ENCODE results near the gene TSTD1.
"Not testable (repeated sequence)": the region's sequence is repeated elsewhere in the genome, so short reads cannot be mapped to it uniquely, and the experiment has no call there.

TSTD1 gene

DNA sequence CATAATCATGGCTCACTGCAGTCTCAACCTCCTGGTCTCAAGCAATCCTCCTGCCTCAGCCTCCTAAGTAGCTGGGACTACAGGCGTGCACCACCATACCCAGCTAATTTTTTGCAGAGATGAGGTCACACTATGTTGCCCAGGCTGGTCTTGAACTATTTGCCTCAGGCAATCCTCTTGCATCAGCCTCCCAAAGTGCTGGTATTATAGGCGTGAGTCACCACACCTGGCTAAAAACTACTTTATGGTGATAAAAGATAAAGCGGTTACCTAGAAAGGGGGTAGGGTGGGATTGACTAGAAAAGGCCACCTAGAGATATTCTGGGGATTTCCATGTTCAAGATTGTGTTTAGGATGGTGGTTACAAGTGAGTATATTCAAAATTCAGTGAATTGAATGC, 5.0 kb downstream of the TSTD1 start:
- DNase-seq, result no peak

DNA sequence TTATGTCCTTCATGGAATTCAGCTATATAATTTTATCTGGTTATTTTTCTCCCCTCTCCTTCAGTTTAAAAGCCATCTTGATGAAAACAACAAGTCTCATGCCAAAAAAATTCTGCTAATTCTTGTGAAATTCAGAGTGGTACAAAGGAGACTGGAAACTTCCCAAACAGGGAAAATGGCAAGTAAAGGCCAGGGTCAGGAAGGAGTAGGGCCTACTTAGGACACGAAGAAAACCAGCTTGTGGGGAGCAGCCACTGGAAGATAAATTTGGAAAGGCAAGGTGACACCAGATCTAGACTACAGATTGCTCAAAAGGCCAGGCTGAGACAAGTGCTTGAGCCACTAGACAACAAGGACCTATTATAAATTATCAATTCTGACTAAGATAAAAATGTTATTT, 6.4 kb downstream of the TSTD1 start:
- no peak for DNase-seq

DNA sequence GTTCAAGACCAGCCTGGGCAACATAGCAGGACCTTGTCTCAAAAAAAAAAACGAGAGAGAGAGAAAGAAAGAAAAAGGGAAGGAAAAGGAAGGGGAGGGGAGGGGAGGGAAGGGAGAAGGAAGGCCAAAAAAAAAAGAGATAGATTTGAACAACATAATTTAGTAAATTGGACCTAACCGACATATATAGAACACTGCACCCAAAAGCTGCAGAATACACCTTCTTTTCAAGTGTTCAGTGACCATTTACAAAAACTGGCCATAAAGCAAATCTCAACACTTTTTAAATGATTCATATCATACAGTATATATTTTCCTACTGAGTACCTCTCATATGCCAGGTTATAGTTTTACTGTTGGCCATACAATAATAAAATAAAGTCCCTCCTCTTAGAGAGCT, 6.9 kb downstream of the TSTD1 start:
- no peak for DNase-seq

DNA sequence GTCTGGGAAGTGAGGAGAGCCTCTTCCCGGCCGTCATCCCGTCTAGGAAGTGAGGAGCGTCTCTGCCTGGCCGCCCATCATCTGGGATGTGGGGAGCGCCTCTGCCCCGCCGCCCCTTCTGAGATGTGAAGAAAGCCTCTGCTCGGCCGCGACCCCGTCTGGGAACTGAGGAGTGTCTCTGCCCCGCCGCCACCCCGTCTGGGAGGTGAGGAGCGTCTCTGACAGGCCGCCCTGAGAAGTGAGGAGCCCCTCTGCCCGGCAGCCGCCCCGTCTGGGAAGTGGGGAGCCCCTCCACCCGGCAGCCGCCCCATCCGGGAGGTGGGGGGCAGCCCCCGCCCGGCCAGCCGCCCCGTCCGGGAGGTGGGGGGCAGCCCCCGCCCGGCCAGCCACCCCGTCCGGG, 9.3 kb downstream of the TSTD1 start:
- not testable (repeated sequence) for DNase-seq

DNA sequence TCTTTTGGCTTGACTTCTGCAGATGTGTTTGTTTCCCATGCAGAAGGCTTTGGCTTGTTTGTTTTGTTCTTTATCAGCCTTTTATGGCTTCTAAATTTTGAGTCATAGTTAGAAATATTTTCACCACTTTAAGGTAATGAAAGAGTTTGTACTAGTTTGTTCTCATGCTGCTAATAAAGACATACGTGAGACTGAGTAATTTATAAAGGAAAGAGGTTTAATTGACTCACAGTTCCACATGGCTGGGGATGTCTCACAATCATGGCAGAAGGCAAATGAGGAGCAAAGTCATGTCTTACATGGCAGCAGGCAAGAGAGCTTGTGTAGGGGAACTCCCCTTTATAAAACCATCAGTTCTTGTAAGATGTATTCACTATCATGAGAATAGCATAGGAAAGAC, 11.8 kb downstream of the TSTD1 start:
- not testable (repeated sequence) for DNase-seq

DNA sequence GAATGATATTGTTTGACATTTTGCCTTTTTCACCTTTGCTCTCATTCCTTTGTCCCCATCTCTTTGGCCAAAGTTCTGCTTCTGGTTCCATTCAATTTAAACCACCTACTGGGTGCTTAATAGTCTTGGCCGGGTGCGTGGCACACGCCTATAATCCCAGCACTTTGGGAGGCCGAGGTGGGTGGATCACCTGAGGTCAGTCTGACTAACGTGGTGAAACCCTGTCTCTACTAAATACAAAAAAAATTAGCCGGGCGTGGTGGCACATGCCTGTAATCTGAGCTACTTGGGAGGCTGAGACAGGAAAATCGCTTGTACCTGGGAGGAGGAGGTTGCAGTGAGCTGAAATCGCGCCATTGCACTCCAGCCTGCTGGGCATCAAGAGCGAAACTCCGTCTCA, 16.3 kb downstream of the TSTD1 start:
- DNase-seq, result not testable (repeated sequence)

DNA sequence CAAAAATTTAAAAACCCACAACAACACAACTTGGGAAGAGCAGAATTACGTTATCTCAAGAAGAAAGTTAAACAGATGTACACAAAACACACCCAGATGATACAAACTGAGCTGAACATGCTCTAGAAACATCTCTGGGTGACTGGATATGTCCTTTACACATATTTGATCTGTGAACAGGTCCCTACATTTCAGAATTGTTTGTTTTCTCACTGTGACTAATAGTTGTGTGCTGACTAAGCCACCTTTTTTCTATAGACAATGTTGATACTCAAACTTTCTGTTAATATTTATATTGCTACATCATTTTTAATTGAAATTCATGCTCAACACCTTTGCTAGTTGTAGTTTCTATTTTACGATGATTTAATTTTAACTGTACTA, 16.8 kb downstream of the TSTD1 start:
- DNase-seq, result no peak

DNA sequence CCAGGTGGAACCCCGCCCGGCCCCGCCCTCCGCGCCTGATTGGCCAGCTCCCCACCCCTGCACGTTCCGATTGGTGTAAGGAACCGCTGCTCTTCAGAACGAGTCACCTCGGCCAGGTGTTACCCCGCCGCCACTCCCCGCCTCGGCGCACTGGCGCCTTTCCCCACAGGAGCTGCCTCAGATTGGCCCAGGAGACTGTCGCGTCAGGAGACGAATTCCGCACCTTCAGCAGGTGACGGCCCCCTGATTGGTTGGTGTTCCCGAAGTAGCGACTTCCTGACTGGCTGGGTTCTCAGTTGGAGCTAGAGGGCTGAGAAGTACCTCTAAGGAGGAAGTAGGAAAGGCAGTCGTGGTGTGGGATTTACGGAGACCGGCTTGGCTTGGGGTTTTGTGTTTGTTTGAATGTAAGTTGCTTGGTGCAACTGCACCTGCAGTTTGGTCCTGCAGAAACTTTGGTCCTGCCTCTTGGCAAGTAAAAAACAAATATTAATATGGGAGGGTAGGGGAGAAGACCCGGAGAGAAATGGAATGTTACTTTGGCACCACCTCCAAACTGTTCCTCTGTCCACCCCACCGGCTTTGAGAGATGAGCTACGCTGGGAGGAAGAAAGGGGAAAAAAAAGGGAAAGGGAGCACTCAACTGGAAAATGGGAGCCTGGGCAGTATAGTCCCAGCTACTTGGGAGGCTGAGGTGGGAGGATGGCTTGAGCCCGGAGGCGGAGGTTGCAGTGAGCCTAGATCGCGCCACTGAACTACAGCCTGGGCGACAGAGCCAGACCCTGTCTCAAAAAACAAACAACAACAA, 17.4 kb downstream of the TSTD1 start:
- peak; percentile 65 for DNase-seq

DNA sequence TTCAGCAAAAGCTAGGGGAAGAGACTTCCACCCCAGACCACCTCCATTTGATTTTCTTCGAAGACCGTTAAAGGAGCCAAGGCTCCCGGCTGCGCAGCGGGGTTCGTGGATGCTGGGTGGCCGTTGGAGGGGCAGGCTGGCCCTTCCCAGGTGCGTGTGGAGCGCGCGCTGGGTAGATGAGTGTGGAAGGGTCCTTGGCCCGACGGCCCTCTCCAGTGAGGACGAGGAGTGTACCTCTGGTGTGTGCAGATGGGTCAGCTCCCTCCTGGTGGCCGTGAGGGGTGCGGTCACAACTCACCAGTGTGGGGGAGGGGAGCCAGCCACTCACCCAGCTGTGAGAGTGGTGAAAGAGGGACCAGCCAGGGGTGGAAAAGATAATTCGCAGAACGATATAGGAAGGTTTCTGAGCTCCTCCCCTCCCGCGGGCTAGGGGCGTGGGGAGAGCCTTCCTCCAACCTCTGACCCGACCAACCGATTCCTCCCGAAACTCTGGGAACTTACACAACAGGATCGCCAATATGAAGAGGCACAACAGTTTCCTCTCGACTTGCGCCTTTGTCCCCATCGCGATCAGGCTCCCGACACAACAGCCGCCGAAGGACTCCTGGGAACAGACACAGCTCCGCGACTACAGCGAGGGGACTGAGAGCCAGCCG, 18.1 kb downstream of the TSTD1 start, which contains the start of gene F11R:
Gene F11R, minus strand, starts transcription at position 644 of the 656 bp plus-strand sequence. Its CDS starts 79 bp downstream, at position 565.
- DNase-seq, result peak; percentile 58

DNA sequence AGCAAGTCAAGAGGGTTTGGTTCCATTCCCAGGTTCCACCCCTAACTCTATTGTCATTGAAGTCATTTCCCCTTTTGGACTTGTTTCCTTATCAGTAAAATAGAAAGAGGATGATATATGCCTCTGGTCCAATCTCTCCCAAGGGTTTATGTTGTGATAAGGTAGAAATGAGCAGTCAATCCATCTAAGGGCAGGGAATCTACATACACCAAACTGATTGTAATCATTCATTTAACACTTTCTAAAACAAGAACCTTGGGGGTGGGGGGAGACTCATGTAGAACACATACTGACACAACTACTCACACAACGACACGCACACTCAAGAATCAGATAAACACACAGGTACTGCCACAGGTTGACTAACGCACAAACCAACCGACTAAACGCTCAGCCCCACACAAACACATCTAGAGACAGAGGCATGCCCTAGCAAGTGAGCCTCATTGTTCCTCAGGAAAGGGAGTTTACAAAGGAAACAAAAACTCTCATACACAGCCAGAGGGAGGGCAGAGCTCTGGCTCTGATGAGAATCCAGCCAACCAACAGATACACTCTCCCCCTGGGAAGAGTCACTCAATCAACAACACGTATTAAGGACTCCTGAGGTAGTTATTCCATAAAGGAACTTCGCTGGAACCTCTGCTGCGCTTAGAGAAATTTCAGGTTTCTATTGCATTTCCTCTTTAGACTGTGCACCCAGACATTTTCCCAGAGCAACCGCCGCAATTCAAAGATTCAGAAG, 18.8 kb downstream of the TSTD1 start:
- peak; percentile 50 for DNase-seq

DNA sequence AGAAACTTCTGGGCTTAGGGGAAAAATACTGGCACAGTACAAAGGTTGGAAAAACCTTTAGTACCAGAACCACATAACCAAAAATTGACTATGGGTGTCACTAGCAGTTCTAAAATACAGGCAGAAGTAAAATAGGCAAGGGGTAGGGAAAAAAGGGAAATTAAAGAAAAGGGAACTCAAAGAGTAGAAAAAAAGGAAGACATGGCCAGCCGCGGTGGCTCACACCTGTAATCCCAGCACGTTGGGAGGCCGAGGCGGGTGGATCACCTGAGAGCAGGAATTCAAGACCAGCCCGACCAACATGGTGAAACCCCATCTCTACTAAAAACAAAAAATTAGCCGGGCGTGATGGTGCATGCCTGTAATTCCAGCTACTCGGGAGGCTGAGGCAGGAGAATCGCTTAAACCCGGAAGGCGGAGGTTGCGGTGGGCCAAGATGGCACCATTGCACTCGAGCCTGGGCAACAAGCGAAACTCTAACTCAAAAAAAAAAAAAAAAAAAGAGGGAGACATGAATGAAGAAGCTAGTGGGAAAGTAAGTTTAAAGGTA, 19.6 kb downstream of the TSTD1 start:
- not testable (repeated sequence) for DNase-seq

- DNase-seq, result no peak
These were observed 20.2 kb downstream of the TSTD1 start for GRCh38 chr1:161018631-161018930.

- peak; percentile 36 for DNase-seq
These were observed 20.8 kb downstream of the TSTD1 start for GRCh38 chr1:161017756-161018630.

GRCh38 chr1:161017181-161017580, 21.6 kb downstream of the TSTD1 start:
- DNase-seq, result not testable (repeated sequence)

DNA sequence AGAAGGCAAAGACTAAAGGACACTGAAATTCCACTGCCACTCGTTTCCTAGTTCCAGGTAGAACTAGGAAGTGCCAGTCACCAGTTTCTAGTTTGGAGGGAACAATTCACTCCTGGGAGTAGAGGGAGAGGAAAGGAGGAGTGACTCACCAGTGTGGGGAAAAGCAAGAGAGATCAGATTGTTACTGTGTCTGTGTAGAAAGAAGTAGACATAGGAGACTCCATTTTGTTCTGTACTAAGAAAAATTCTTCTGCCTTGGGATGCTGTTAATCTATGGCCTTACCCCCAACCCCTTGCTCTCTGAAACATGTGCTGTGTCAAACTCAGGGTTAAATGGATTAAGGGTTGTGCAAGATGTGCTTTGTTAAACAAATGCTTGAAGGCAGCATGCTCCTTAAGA, 22.1 kb downstream of the TSTD1 start:
- DNase-seq, result not testable (repeated sequence)

DNA sequence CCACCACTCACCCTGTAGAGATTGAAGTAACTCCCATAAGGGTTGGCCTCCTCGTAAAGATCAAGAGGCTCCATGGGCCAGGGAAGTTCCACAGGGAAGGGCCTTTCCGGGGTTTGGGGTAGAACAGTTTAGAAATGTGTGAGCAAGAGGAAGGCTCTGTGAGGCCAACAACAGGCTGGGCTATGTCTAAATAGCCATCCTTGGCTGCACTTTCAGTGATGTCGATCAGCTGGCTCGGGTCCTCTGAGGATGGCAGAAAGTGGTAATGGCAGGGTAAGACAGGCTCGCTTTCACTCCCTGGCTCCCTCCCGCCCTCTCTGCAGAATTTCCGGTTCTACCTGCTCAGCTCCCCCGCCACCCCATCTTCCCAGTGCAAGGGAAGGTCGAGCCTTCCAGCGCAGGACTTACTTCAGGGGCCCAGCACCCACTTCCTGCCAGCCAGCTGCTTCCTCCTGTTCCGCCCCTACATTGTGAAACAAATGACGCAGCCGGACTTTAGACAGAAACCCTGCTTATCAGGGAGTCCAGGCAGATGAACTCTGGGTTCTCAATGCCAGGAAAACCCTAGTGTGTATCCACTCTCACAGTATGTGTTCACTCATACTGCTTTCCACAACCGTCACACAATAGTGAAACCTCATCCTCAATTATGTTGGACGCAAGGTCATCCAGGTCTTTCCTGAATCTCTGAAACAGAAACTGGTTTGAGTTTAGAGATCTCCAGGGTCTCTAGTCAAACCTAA, 25.1 kb downstream of the TSTD1 start:
- peak; percentile 96 for DNase-seq

- DNase-seq, result peak; percentile 84
These were observed 25.7 kb downstream of the TSTD1 start for GRCh38 chr1:161013131-161013487.

DNA sequence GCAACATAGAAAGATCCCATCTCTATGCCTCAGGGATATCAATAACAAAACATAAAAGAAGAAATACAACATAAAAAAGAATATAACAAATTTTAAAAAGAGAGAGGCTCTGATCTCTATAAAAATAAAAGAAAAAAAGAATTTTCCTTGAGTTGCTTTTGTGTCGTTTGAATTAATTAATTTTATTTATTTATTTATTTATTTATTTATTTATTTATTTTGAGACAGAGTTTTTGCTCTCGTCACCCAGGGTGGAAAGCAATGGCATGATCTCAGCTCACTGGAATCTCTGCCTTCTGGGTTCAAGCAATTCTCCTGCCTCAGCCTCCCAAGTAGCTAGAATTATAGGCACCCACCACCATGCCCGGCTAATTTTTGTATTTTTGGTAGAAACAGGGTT, 26.3 kb downstream of the TSTD1 start:
- no peak for DNase-seq

GRCh38 chr1:161009602-161010211, 29.1 kb downstream of the TSTD1 start:
- DNase-seq, result no peak

GRCh38 chr1:161008869-161009510, 29.8 kb downstream of the TSTD1 start:
- DNase-seq, result no peak

DNA sequence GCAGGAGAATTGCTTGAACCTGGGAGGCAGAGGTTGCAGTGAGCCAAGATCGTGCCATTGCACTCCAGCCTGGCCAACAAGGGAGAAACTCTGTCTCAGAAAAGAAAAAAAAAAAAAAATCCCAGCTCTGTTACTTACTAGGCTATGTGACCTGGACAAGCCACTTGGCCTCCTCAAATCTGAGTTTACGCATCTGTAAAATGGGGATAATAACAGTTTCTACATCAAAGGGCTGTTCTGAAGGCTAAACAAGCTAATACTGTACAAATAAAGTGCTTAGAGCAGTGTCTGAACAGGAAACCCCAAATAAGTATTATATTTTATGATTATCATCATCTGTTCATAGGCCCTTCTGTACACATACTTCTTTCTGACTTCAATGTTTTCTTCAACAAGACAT, 31.4 kb downstream of the TSTD1 start:
- DNase-seq, result no peak
